Skeletal muscle cell (primary cell): ENCODE data around the gene GFPT2.

Experiments used
- DNase-seq: peaks from one replicate; pipeline ENCODE4 v3.0.0-alpha.2; 2010; ENCODE audit warnings: low read depth
- H3K4me3 ChIP-seq: 2 replicates; pipeline ENCODE4 v1.5.1; 2011; ENCODE audit warnings: low read depth, mild to moderate bottlenecking, control low read depth, low read length, moderate library complexity

The GFPT2 gene

GRCh38 chr5:180291943-180292831 is 60.9 kb downstream of the GFPT2 start, which contains the start of gene MAPK9:
TSS of gene MAPK9 (minus strand) at chr5:180292083. CDS start at chr5:180280561, 11,522 bp downstream.
- peak within 1 kb of the TSS; percentile 79 for H3K4me3 ChIP-seq
- DNase-seq: no peak

DNA sequence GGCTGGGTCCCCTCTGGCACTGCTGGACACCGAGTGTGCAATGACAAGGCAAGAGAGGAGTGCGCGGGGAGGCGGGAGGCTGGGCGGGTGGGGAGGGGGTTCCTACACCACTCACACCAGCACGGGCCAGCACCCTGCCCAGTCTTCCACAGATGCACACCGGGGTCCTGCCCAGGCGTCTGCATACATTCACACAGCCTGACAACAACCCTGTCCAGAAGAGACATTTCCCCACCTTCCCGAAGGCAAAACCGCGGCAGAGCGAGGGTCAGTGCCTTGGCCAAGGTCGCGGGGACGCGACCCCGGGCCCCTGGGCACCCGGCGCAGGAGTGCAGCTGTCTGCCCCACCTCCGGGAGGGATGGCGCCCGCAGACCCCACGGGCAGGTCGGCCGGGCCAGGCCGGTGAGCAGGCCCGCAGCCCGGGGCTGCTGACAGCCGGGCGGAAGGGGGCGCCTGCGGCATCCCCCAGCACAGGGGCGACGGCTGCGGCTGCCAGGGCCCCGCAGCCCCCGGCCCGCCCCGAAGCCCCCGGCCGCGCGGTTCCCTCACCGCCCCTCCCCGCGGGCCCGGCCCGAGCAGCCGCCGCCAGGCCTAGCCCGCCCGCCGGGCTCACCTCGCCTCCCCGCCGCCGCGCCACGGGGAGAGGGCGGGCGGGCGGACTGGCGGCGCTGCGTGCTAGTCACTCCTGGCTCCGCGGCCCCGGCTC is 61.7 kb downstream of the GFPT2 start:
- DNase-seq: no peak
- H3K4me3 ChIP-seq: peak overlapping the region; percentile 79

GRCh38 chr5:180290568-180291233 is 62.4 kb downstream of the GFPT2 start:
- H3K4me3 ChIP-seq: peak overlapping the region; percentile 79
- DNase-seq: no peak

GRCh38 chr5:180289966-180290365 is 63.2 kb downstream of the GFPT2 start:
- no peak for DNase-seq
- H3K4me3 ChIP-seq: no peak overlapping the region

GRCh38 chr5:180289433-180289832 is 63.7 kb downstream of the GFPT2 start:
- no peak for DNase-seq
- H3K4me3 ChIP-seq: no peak overlapping the region

DNA sequence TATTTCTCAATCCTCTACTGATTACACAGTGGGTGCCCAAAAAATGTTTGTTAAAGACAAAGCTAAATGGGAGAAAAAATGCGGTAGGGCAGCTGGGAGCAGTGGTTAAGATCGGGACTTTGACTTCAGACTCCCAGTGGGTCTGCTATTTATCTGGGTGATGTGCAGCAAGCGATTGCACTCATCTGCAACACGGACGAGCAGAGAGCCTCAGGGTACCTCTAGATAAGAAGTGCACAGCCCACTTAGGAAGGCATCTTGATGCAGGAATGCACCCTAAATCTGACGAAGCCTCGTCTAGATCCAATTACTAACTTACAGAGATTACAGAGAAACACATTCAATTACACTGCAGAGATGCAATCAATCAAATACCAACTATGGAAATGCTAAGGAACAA is 65.3 kb downstream of the GFPT2 start:
- no peak overlapping the region for H3K4me3 ChIP-seq
- DNase-seq: no peak

- no peak overlapping the region for H3K4me3 ChIP-seq
- no peak for DNase-seq
Observed at GRCh38 chr5:180287404-180287803, 65.7 kb downstream of the GFPT2 start.

DNA sequence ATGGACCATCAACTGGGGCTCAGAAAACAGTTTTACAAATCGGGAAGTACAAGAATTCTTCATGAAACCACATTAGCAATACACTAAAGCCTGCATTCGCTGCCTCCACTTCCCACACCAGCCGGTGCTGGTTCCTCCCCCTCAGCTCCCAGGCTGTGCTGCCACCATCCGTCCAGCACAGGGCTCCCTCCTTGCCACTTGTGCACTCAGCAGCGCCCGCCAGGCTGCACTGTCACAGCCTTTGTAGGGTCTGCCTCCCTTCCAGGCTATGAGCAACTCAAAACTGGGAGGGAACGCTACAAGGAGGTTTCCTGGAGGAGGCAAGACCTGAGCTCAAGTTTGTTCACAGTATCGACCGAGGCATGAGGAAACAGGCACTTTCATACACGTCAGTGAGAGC is 69.0 kb downstream of the GFPT2 start:
- no peak overlapping the region for H3K4me3 ChIP-seq
- no peak for DNase-seq

- H3K4me3 ChIP-seq: no peak overlapping the region
- no peak for DNase-seq
Observed at GRCh38 chr5:180283026-180283615, 70.0 kb downstream of the GFPT2 start.

- DNase-seq: no peak
- no peak overlapping the region for H3K4me3 ChIP-seq
Observed at GRCh38 chr5:180282281-180282680, 70.9 kb downstream of the GFPT2 start.

- H3K4me3 ChIP-seq: no peak overlapping the region
- DNase-seq: no peak
Observed at GRCh38 chr5:180281706-180282105, 71.4 kb downstream of the GFPT2 start.

- DNase-seq: no peak
- no peak overlapping the region for H3K4me3 ChIP-seq
Observed at GRCh38 chr5:180274695-180275094, 78.4 kb downstream of the GFPT2 start.

- no peak overlapping the region for H3K4me3 ChIP-seq
- DNase-seq: no peak
Observed at GRCh38 chr5:180271221-180271620, 81.9 kb downstream of the GFPT2 start.

DNA sequence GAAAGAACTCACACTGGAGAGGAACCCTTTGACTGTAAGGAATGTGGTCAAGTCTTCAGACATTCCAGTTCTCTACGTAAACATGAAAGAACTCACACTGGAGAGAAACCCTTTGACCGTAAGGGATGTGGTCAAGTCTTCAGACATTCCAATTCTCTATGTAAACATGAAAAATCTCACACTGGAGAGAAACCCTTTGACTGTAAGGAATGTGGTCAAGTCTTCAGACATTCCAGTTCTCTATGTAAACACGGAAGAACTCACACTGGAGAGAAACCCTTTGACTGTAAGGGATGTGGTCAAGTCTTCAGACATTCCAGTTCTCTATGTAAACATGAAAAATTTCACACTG is 93.9 kb downstream of the GFPT2 start:
- DNase-seq: no peak
- H3K4me3 ChIP-seq: no peak overlapping the region

DNA sequence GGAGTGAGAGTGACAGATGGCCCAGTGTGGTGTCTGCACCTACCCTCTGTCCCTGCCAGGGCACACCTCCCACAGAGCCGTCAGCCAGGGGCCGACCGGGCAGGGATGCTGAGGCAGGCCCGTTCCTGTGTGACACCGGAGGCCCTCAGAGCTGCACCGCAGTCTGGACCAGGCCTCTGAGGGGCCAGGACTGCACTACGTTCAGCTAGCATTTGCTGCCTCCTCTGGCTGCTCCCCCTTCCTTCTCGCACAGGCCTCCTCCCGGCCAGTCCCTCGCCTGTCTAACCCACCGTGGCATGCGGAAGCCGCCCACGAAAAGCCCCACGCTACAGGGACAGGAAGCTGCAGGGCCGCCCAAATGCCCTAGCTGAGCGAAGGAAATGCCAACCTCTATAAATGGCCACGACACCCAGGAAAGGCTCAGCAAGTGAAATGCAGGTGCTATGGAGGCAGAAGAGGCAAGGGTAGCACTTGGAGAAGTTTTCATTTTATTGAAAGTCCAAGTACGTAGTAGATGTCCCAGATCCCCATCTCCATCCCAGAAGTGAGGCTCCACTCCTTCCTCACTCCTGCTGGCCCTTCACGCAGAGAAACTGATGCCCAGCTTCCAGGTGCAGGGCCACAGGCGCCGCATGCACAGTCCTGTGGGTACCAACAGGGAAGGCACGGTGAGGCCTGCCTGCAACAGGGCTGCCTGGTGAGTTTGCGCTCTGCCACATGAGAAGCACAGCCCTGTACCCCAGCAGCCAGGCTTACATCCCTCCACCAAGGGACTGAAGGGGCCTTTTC is 99.9 kb downstream of the GFPT2 start:
- DNase-seq: no peak
- no peak overlapping the region for H3K4me3 ChIP-seq

DNA sequence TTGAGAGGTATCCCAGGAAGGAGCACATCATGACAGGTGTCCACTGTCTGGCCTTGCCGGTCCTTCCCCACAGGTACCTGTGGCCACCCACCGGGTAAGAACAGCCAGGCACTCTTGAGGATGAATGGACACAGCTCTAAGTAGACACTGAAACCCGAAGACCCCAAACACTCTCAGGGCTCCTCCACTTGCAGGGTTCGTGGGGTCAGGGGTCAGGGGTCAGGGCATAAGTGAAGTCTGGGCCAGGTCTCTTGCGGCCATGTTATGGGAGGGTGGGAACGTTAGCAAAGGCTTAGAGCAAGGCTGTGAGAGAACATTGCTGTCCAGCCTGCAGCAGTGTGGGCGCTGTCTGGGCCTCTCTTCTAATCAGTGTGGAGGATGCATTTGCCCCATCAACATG is 101.2 kb downstream of the GFPT2 start:
- DNase-seq: no peak
- H3K4me3 ChIP-seq: no peak overlapping the region

GRCh38 chr5:180251141-180251540 is 102.0 kb downstream of the GFPT2 start:
- no peak for DNase-seq
- H3K4me3 ChIP-seq: no peak overlapping the region
